GM19463 (cell line): Measurements from ENCODE around the gene SIX2.
"Not testable (repeated sequence)": the region's sequence is repeated elsewhere in the genome, so short reads cannot be mapped to it uniquely, and the experiment has no call there.

Source experiments
- ATAC-seq: cut with Tn5 transposase; IDR thresholded peaks from one replicate; pipeline ENCODE4 v1.9.1; 2021; ENCODE audit warnings: mild to moderate bottlenecking, moderate library complexity; ENCODE audit not compliant: unreplicated experiment

SIX2 gene

DNA sequence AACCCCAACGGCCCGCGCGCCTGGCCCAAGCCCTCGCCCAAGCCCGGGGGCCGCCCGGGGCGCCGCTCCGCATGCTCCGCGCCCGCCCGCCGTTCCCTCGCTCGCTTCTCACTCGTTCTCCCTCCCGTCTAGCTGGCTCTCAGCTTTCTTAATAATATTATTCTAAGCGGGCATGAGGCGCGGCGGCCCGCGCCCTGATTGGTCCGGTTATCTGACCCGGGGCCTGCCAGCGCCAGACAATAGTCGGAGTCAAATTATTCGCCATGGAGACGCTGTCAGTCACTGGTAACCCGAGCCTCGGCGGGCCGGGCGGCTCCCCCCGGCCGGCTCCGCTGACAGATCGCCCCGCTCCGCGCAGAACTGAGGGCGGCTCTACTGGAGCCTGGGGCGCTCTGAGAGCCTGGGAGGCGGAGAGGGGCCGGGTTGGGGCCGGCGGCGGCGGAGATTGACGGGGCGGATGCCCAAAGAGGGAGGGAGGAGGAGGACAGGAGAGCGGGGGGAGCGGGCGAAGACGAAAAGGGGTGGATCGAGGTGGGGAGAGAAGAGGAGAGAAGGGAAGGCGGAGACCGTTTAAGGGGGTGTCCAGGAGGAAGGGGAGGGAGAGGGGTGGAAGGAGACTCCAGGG is at the start of gene SIX2:
SIX2 (minus strand) TSS at position 150 of the 625 bp plus-strand sequence. CDS start 342 bp downstream, outside the sequence.
- no peak for ATAC-seq

DNA sequence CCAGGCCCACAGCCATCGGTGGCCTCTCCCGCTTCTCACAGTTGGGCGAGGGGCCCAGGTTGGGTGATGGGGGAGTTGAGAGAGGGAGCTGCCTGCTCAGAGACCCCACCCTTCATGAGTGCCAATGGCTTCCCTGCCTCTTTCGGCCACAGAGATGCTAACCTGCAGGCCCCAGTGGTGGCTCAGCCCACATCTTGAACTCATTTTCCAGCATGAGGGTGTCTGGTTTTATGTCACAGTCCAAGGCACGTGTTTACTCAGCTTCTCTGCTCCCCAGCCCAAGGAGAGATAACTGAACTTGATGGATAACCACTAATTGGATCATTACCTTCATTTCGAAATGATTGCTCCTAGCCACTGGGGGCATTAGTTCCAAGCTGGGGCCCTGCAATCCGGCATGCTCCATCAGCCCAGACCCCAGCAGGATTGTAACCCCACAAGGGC is 45.9 kb upstream of the SIX2 start:
- no peak for ATAC-seq

DNA sequence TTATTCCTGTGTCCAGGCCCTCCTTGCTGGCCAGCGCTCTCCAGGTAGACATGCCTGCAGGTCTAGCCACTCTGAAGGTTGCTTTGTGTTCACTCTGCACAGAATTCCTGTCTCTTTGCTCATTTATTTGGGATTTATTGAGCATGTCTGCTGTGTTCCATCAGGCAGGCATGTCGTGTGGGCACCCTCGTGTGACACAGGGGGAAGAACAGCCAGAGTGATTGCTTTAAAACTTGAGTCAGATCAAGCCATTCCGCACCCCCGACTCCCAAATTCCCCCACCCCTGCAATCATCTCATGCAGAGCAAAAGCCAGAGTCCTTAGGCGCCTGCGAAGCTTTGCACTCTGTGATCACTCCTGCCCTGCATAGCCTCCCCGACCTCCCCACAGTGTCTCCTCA is 44.7 kb upstream of the SIX2 start:
- no peak for ATAC-seq

DNA sequence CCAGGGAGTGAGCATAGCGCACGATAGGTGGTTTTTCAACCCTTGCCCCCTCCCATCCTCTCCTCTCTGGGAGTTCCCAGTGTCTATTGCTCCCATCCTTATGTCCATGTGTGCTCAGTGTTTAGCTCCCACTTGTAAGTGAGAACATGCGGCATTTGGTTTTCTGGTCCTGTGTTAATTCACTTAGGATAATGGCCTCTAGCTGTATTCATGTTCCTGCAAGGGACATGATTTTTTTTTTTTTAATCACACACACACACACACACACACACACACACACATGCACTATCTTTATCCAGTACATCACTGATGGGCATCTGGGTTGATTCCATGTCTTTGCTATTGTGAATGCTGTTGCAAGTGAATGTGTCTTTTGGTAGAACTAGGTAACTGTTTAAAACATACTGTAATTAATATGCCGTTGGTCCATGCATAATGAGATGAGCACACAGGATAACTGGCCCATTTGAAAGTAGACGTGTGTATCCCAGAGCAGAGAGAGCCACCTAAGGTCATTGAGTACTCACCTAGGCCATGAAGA is 43.2 kb upstream of the SIX2 start:
- ATAC-seq, result no peak

DNA sequence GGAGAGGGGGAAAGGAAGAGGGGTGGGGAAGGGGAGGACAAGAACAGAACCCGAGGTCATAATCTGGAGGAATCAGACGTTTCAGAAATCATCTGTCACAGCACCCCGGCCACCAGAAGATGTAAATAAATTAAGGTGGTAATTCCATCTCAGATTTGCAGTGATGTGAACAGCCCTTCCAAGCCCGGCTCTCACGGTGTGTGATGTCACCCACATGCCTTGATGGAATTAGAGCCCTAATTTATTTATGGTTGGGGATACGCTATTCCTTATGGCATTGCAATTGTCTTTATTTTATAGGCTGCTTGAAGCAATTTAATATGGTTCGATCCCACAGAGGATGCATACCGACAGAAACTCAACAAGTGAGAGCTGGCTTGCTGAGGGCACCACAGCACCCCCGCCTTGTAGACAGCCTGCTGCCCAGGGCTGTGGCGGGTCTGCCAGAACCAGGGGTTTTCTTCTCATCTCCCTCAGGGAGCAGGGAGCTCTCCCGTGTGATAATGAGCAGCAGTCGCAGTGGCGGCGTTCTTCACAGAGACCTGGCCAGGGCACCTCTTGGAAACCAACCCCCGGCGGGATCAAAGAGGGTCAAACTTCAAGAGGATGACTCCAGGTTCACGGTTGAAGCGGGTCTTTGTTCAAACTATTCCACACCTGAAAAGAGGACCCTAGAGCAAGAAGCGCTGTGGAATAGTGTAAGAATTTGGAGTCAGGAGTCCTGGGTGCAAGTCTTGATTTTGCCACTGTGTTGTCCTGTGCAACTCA is 40.5 kb upstream of the SIX2 start:
- no peak for ATAC-seq

DNA sequence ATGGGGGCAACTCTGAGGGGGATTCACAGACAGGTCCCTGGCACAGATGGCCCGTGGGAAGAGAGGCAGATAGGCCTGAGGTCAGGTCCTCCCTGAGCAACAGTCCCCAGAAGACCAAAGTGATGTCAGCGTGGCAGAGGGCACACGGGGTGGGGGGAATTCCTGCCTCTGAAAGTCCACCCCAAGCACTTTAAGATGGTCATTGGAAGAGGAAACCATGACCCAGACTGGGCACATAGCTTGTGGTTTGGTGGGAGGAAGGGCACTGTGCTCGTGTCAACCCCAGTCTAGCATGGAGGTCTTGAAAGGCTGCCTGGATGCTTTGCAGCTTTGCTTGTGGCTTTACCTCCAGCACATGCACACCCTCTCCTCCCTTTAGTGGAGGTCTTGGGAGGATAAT is 38.0 kb upstream of the SIX2 start:
- no peak for ATAC-seq

DNA sequence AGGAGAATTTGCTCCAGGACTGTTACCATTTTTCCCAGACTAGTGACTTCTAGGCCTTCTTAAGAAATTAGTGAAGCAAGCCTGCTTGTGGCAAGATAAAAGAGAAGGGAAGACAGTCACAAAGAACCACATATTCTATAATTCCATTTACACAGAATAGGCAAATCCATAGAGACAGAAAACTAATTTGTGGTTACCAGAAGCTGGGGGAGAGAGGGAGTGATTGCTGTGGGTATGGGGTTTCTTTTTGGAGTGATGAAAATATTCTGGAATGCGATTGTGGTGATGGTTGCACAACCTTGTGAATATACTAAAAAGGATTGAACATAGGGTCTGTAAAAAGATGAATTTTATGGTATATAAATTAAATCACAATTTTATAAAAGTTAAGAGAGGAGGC is 37.5 kb upstream of the SIX2 start:
- no peak for ATAC-seq

DNA sequence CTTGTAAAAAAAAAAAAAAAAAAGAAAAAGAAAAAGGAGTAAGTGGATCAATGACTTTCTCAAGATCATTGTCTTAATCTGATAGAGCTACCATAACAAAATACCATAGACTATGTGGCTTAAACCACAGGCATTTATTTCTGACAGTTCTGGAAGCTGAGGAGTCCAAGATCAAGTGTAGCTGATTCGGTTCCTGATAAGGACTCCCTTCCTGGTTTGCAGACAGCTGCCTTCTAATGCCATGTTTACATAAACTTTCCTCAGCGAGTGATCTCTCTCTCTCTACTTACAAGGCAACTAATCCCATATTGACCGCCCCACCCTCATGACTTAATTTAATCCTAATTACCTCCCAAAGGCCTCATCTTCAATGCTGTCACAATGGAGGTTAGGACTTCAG is 36.5 kb upstream of the SIX2 start:
- no peak for ATAC-seq

DNA sequence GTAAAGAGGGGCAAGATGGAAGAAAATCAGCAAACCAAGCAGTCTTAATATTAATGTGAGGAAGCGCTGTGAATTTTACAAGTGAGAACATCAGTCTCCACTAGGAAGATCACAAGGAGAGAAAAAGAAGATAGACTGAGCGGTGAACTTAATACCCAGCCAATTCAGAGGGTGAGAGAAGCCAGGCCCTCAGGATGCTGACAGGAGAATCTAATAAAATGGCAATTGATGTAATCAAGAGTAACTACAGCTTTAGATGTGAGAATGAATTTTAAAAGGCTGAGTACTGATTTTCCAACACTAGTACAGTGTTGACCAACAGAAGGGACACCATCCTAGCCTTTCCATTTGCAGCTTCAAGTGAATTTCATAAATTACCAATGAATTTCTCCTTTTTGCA is 35.7 kb upstream of the SIX2 start:
- no peak for ATAC-seq

DNA sequence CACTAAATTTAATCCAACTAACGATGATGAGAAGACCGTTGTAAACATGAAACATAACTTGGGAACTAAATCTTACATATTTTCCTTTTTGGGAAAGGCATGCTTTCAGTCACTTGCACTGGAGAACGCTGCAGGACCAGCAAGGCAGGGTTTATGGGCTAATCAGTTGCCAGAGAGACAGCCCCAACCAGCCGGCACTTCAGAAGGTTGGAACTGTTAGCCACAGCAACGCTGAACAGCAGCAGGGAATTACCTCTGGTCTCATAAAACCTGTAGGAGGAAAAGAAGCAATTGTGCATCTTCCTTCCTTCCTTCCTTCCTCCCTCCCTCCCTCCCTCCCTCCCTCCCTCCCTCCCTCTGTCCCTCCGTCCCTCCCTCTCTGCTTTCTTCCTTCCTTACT is 33.9 kb upstream of the SIX2 start:
- ATAC-seq, result no peak

DNA sequence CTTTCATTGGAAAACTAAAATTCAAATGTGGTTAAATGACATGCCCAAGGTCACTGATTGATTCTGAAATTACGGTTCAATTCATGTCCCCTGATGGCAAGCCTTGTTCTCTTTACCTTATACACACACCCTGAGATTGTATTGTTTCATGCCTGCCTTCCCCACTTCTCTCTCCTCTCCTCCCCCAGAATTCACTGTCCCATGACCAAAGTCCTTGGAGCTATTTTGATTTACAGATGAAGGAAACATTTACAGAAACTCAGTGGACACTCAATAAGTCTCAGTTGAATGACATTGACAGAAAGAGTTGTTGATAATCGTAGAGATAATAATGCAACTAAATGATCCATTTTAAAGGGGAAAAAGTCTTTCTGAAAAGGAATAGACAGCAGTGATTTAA is 33.1 kb upstream of the SIX2 start:
- no peak for ATAC-seq

DNA sequence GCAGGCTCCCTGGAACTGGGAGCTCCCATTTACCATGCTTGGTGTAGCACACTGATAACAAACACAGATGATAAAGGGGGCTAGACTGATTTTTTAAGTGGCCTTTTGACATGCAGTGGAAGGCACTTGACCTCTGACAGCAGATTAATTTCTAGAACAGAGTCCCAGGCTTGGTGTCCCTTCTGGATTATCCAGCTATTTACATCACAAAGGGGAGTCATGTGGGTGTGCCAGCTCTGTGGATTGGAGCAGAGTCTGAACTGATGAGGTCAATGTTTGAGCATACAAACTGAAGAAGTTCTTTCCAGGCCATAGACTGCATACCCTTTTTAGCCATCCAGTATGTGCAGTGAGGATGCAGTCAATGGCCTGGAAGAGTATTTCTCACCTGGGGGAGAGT is 31.5 kb upstream of the SIX2 start:
- no peak for ATAC-seq

DNA sequence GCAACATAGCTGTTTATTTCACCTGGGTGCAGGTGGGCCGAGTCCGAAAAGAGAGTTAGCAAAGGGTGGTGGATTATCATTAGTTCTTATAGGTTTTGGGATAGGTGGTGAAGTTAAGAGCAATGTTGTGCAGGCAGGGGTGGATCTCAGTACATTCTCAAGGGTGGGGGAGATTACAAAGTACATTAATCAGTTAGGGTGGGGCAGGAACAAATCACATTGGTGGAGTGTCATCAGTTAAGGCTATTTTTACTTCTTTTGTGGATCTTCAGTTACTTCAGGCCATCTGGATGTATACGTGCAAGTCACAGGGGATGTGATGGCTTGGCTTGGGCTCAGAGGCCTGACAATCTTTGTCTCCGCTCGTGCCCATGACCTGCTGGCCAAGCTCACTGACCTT is 30.6 kb upstream of the SIX2 start:
- not testable (repeated sequence) for ATAC-seq

DNA sequence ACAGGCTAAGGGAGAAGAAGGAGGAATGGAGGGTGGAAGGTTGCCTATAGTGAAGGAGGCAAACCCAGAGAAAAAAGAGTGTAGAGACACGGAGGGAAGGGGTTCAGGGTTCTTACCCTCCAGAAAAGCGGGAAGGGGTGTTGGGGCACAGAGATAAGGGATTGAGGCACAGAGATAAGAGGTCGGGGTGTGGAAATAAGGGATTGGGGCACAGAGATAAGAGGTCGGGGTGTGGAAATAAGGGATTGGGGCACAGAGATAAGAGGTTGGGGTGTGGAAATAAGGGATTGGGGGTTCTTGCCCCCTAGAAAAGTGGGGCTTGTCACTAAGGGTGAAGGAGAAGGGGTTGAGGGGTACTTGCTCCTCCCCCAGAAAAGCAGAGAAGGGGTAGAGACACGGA is 29.6 kb upstream of the SIX2 start:
- not testable (repeated sequence) for ATAC-seq

DNA sequence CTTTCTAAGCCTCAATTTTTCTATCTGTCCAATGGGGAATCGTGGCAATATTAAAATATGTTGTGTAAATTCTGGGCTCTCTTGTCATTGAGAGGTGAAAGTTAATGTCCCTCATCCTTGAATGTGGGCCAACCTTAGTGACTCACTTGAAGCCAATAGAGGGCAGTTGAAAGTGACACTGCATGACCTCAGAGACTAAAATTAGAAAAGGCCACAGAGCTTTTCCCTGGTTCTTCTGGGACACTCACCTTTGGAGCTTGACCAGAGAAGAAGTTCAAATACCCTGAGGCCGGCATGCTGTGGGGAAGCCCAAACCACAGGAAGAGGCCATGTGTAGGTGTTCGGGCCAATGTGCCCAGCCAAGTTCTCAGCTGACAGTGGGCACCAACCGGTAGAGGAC is 24.1 kb upstream of the SIX2 start:
- ATAC-seq, result no peak

DNA sequence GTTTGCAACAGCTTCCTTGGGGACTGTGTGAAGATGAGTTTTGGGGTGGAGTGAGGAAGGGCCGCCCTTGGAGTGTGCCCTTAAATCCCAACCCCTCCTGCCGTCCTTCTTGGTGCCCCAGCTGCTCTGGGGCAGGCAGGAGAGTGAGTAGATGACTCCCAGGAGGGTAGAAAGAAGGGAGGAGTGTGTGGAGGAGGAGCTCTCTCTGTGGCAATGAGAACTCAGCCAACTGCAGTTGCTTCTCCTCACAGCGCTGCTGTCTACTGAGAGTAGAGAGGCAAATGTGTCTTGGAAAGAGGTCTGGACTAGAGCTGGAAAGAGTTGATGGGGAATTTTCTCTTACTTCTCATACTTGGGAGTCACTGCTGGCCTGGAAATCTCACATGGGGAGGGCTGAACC is 21.8 kb upstream of the SIX2 start:
- ATAC-seq, result no peak

DNA sequence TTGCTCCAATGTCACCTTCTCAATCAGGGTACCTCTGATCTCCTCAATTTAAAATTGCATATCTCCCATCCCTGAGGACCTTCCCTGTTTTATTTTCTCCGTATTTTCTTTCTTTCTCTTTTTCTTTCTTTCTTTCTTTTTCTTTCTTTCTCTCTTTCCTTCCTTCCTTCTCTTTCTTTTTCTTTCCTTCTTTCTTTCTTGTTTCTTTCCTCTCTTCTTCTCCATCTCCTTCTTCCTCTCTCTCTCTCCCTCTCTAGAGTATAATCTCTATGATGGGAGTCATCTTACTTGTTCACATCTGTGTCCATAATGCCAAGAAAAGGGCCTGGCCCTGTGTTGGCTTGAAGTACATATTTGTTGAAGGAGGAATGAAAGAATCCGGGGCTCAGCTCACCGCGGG is 21.3 kb upstream of the SIX2 start:
- ATAC-seq, result no peak

DNA sequence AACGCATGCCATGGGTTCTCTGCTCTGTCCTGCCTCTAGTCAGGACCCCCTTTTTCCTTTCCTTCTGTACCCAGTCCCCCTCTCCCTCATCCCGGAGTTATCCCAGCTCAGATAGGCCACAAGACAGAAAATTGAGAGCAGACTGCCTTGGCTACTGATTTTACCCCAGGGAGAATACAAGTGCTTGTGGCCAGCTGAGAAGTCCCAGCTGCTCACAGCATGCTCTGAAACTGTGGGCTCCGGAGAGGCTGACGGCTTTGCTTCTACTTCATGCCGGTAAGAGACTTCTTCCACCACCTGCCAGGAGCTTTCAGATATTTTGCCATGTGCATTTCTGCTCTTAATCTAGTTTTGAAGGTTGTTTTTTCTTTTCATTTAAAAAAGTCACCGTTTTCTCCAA is 20.0 kb upstream of the SIX2 start:
- no peak for ATAC-seq

DNA sequence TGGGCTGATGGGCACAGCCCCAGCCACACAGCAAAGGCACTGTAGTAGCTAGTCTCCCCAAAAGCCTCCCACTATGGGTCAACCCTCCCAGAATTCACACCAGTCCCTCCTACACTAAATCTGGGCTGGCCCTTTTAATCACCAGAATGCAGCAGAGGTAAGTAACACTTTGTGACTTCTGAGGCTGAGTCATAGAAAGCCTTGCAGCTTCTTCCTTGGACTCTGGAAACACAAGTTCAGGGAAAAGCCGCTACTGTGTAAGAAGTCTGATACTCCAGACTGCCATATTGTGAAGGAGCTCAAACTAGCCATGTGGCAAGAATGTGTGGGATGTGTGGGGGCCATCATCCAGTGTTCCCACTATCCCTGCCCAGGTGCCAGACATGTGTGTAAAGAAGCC is 19.0 kb upstream of the SIX2 start:
- ATAC-seq, result no peak

DNA sequence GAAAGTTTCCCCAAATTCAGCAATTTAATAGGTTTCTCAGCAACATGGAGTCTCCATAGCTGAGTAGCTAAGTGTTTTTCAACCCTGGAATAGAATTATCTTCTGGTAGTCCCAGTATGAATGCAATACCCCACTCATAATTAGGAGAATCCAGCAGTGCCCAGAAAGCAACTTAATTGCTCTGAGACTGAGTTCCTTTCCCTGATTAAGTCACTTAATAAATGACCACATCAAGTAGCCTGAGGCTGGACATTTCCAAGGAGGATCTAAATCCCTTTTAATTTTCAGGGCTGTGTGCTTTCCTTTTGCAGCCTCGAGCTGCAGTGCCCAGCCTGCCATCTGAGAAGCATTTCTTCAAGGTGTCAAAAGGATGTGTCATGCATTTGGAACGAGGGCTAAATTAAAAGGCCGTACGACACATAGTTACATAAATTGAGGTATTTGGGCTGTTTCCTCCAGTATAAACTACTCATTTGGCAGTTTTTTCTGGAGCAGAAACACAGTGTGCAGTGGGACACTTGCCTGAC is 17.7 kb upstream of the SIX2 start:
- ATAC-seq, result no peak

DNA sequence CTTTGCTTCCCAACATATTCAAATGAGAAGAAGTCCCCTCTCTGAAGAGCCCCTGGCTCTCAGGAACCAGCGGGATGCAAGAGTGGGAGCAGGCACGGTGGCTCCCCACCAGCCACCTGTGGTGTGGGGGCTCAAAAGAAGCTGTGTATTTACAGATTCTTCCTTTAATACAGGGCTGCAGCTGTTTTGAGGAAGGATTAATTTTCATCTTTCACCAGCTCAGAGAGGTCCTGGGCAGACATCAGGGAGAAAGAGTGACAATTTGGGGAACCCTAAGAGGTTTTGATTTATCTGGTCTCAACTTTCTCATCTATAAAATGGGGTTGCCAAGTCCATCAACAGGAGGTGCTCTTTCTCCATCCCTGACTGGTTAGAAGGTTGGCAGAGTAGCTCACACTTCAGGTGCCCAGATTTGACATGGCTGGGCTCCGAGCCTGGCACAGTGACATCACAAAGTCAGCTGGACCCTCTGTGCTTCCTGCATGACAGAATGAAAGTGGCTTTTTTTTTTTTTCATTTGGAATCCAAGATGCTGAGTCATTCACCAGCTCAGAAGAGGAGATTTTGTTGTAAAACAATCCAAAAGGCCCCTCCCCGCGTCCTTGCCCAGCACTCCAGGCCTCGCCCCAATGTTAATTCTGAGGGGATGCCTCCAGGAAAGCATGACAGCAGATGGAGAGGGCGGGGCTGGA is 15.5 kb upstream of the SIX2 start:
- no peak for ATAC-seq

DNA sequence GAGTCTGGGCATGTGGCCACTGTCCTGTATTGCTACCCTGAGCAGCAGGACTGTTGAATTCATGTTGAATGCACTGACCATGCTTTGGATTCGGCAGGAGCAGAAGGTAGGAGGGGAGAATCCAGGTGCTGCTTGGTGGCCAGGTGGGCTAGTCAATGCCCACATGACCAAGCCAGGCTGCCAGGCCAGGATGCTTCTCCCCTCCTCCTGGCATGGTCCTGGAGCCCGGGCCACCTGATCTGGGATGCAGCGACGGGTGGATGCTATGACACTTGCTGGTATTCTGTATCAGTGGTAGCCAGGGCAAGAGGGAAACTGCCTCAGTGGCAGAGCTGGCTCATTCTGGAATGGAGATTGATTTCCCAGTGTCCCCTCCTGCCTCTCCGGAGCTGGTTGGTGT is 14.8 kb upstream of the SIX2 start:
- no peak for ATAC-seq
